A549 (cell line): ENCODE measurements around the gene CANT1. TPM values are rescaled to one million over a fixed set of nuclear protein-coding genes. Genes with fewer than 3 reads are reported as not detected.
A peak's percentile ranks its signal among the peaks of the same experiment; 100 is the strongest.

ENCODE experiments used
- ATAC-seq, 2 experiments: fragments of 200-7000 bp in 1 of 2; fragments of >200 bp in 1 of 2; cut with Nextera tagmentation in 1 of 2; cut with Tn5 transposase in 1 of 2; 3 replicates each; pipeline versions ENCODE4 v1.8.0 to v1.9.1; 2018 to 2020; ENCODE audit warnings: mild to moderate bottlenecking in 1 of 2, moderate library complexity in 1 of 2
- CTCF ChIA-PET: fragments of 300-600 bp; sonication (Branson Sonifier 250); formaldehyde crosslinking; extraction: SDS; loops from one replicate; lab custom pipeline; 2021; ENCODE audit warnings: antibody characterized with exemption, inconsistent platforms; lab: Yijun Ruan, JAX
- POLR2A ChIA-PET: fragments of 350-600 bp; formaldehyde crosslinking; extraction: SDS; loops from one replicate; lab custom pipeline; 2021; ENCODE audit warnings: antibody characterized with exemption, inconsistent platforms; lab: Yijun Ruan, JAX
- DNase-seq, 2 experiments: peaks; one replicate each; pipeline versions ENCODE4 v3.0.0 to v3.0.0-alpha.2; 2011 to 2016; ENCODE audit warnings: low read depth in 1 of 2, low spot score in 1 of 2
- FAIRE-seq: peaks from 2 replicates; lab custom pipeline; 2011; peaks lifted over from hg19 to GRCh38; lab: Jason Lieb, UNC
- H3K27ac ChIP-seq, 2 experiments: fragments of >200 bp; sonication (Bioruptor Twin); formaldehyde crosslinking; 3 replicates each; pipeline ENCODE4 v1.5.1; 2016 to 2017
- H3K4me1 ChIP-seq: fragments of >200 bp; sonication (Bioruptor Twin); formaldehyde crosslinking; 3 replicates; pipeline ENCODE4 v1.6.1; 2016
- H3K4me2 ChIP-seq: fragments of >200 bp; sonication (Bioruptor Twin); formaldehyde crosslinking; 3 replicates; pipeline ENCODE4 v1.6.1; 2016
- H3K4me3 ChIP-seq: fragments of >200 bp; sonication (Bioruptor Twin); formaldehyde crosslinking; 3 replicates; pipeline ENCODE4 v1.5.1; 2016
- H3K9me3 ChIP-seq: fragments of >200 bp; sonication (Bioruptor Twin); formaldehyde crosslinking; 3 replicates; pipeline ENCODE4 v1.6.1; 2016
- BHLHE40 ChIP-seq: IDR thresholded peaks from 2 replicates; pipeline ENCODE4 v1.6.1; 2012; ENCODE audit warnings: low read depth, low read length, inconsistent platforms
- CBX8 ChIP-seq: fragments of 200-600 bp; sonication (generic); IDR thresholded peaks from 2 replicates; pipeline ENCODE4 v1.6.1; 2016
- CHD4 ChIP-seq: fragments of 200-600 bp; sonication (generic); IDR thresholded peaks from 2 replicates; pipeline ENCODE4 v1.6.1; 2016; ENCODE audit warnings: antibody characterized with exemption, mild to moderate bottlenecking, borderline replicate concordance
- CTCF ChIP-seq: fragments of >200 bp; sonication (Bioruptor Twin); formaldehyde crosslinking; IDR thresholded peaks from 3 replicates; pipeline ENCODE4 v1.5.1; 2016
- ELK1 ChIP-seq: fragments of 150-350 bp; IDR thresholded peaks from 2 replicates; pipeline ENCODE4 v1.6.1; 2014; ENCODE audit warnings: low read depth, mild to moderate bottlenecking, low read length
- ESRRA ChIP-seq: fragments of 150-350 bp; IDR thresholded peaks from 2 replicates; pipeline ENCODE4 v1.6.1; 2014; ENCODE audit warnings: mild to moderate bottlenecking, low read length, borderline replicate concordance
- GATA3 ChIP-seq: IDR thresholded peaks from 2 replicates; pipeline ENCODE4 v1.6.1; 2012; ENCODE audit warnings: borderline replicate concordance
- HDAC2 ChIP-seq: fragments of 200-600 bp; sonication (generic); IDR thresholded peaks from 2 replicates; pipeline ENCODE4 v1.6.1; 2016
- HEYL ChIP-seq: fragments of 250-450 bp; sonication (Bioruptor Pico); IDR thresholded peaks from 2 replicates; pipeline ENCODE4 v1.8.0; 2021; ENCODE audit warnings: mild to moderate bottlenecking, moderate library complexity
- HOXB5 ChIP-seq: fragments of 250-450 bp; sonication (Bioruptor Pico); IDR thresholded peaks from 2 replicates; pipeline ENCODE4 v1.5.0; 2020; ENCODE audit warnings: mild to moderate bottlenecking, moderate library complexity
- KDM1A ChIP-seq: fragments of 200-600 bp; sonication (generic); IDR thresholded peaks from 2 replicates; pipeline ENCODE4 v1.6.1; 2016; ENCODE audit warnings: low read depth, mild to moderate bottlenecking
- MAX ChIP-seq: IDR thresholded peaks from 2 replicates; pipeline ENCODE4 v1.6.1; 2012
- MAZ ChIP-seq: fragments of 150-350 bp; IDR thresholded peaks from 2 replicates; pipeline ENCODE4 v1.6.1; 2014; ENCODE audit warnings: antibody characterized with exemption, low read depth, low read length, borderline replicate concordance
- MYC ChIP-seq: IDR thresholded peaks from 2 replicates; pipeline ENCODE4 v1.6.1; 2012; ENCODE audit warnings: mild to moderate bottlenecking, inconsistent platforms, low read length, improper control_type of control experiment, borderline replicate concordance
- NPAS2 ChIP-seq: fragments of 250-450 bp; sonication (Bioruptor Pico); IDR thresholded peaks from 2 replicates; pipeline ENCODE4 v1.8.0; 2022; ENCODE audit warnings: mild to moderate bottlenecking, moderate library complexity, borderline replicate concordance
- NR3C1 ChIP-seq: fragments of >200 bp; sonication (Bioruptor Twin); formaldehyde crosslinking; IDR thresholded peaks from 3 replicates; pipeline ENCODE4 v1.6.1; 2017
- RARB ChIP-seq: fragments of 250-450 bp; sonication (Bioruptor Pico); IDR thresholded peaks from 2 replicates; pipeline ENCODE4 v1.8.0; 2021; ENCODE audit warnings: mild to moderate bottlenecking, moderate library complexity
- REST ChIP-seq: fragments of 200-600 bp; sonication (generic); IDR thresholded peaks from 2 replicates; pipeline ENCODE4 v1.6.1; 2016; ENCODE audit warnings: antibody characterized with exemption, mild to moderate bottlenecking, moderate library complexity
- RFX5 ChIP-seq: fragments of 450-650 bp; IDR thresholded peaks from 2 replicates; pipeline ENCODE4 v1.7.1; 2014; ENCODE audit warnings: antibody characterized with exemption, mild to moderate bottlenecking, moderate library complexity
- SREBF2 ChIP-seq: fragments of 450-650 bp; IDR thresholded peaks from 2 replicates; pipeline ENCODE4 v1.6.1; 2014; ENCODE audit warnings: mild to moderate bottlenecking, moderate library complexity
- WGBS: methylation state at CpG from one replicate; pipeline ENCODE4 v1.1.6; 2017; ENCODE audit errors: missing lambda C conversion rate; 5-methylcytosine and 5-hydroxymethylcytosine counted together
- polyA plus RNA-seq, 4 experiments: library from polyadenylated mRNA; depleted of rRNA in 3 of 4; stranded (reverse); fragments of >200 nt; fragmentation: RNase III in 1 of 4; extraction: RNeasy Plus Mini Kit Qiagen cat#74134 plus additional on column Dnase treatment in 1 of 4; gene quantifications; 2 replicates in 3 of 4; 3 replicates in 1 of 4; pipeline ENCODE4 v1.2.3, GENCODE V29; 2011 to 2017

Gene CANT1
- polyA plus RNA-seq, 2 of the 4 experiments (the other 2 are of a cell fraction) = 65.5 to 67.6 TPM

- TF ChIP-seq GATA3 (no peak), SREBF2 (no peak), HDAC2 (no peak), KDM1A (no peak), ELK1 (no peak), RFX5 (no peak), CBX8 (no peak), NPAS2 (CRISPR knock-in tag) (no peak), ESRRA (no peak), NR3C1 (no peak)
- FAIRE-seq (no peak), ATAC-seq (peak in 1 of 2 experiments; percentile 13; a peak in 2 of 6 replicates), DNase-seq (no peak)
- Histone ChIP-seq H3K4me1 (peaks cover 21% of the 10 kb centered on the region; the same call in 2 of the 3 replicates), H3K4me3 (no peak overlapping the region), H3K9me3 (no peaks in the 10 kb centered on the region), H3K27ac (peak overlapping the region in 1 of 2 experiments; percentile 20; a peak in 1 of 6 replicates), H3K4me2 (peak overlapping the region; percentile 68; the same call in 2 of the 3 replicates)
- POLR2A ChIA-PET = interaction anchor here (1.5 kb wide), 1 partner anchor 8 kb away, joined by 3 read pairs; no protein-coding TSS in a partner anchor
- CTCF ChIA-PET = interaction anchor here (1.2 to 10.5 kb wide), 7 partner anchors 8 to 113 kb away, joined by 3 to 169 read pairs (median 5); no protein-coding TSS in a partner anchor
- 84% methylated on average over 19 of the region's 21 CpGs for WGBS
These were observed 31.3 kb downstream of the CANT1 start for GRCh38 chr17:78977997-78978973.

- H3K27ac ChIP-seq = peak overlapping the region in 1 of 2 experiments; percentile 20; a peak in 1 of 6 replicates
- no peak for FAIRE-seq
- H3K4me1 ChIP-seq = peaks cover 21% of the 10 kb centered on the region; the same call in 2 of the 3 replicates
- POLR2A ChIA-PET = interaction anchor here (1.5 kb wide), 1 partner anchor 9 kb away, joined by 3 read pairs; no protein-coding TSS in a partner anchor
- TF ChIP-seq ESRRA = no peak
- TF ChIP-seq KDM1A = no peak
- no peak for TF ChIP-seq MAZ
- no peak for TF ChIP-seq HEYL (CRISPR knock-in tag)
- ATAC-seq = no peak
- WGBS = 91% methylated on average over 8 of the region's 8 CpGs
- no peak overlapping the region for H3K4me2 ChIP-seq
- H3K4me3 ChIP-seq = no peak overlapping the region
- no peaks in the 10 kb centered on the region for H3K9me3 ChIP-seq
- CTCF ChIA-PET = interaction anchor here (0.8 to 10.5 kb wide), 5 partner anchors 9 to 149 kb away, joined by 3 to 169 read pairs (median 5); no protein-coding TSS in a partner anchor
- DNase-seq = no peak
These were observed 32.0 kb downstream of the CANT1 start for GRCh38 chr17:78977681-78977943.

GRCh38 chr17:78976907-78977680, 32.5 kb downstream of the CANT1 start:
- TF ChIP-seq CTCF (no peak), REST (no peak), CHD4 (no peak), ESRRA (no peak), MYC (no peak), RARB (CRISPR knock-in tag) (no peak), BHLHE40 (no peak), MAX (no peak), HOXB5 (CRISPR knock-in tag) (no peak)
- no peak for FAIRE-seq
- ATAC-seq = no peak
- Histone ChIP-seq H3K4me2 (no peak overlapping the region), H3K4me1 (peaks cover 21% of the 10 kb centered on the region; the same call in 2 of the 3 replicates), H3K4me3 (no peak overlapping the region), H3K9me3 (no peaks in the 10 kb centered on the region), H3K27ac (peak overlapping the region in 1 of 2 experiments; percentile 20; a peak in 1 of 6 replicates)
- POLR2A ChIA-PET = interaction anchor here (1.5 kb wide), 1 partner anchor 10 kb away, joined by 3 read pairs; no protein-coding TSS in a partner anchor
- 80% methylated on average over 14 of the region's 20 CpGs for WGBS
- DNase-seq = no peak
- CTCF ChIA-PET = interaction anchor here (0.7 to 10.5 kb wide), 11 partner anchors 10 to 148 kb away, joined by 3 to 169 read pairs (median 4); no protein-coding TSS in a partner anchor
